ENCODE results near the gene NCAPG. TPM values are rescaled to one million over a fixed set of nuclear protein-coding genes. Genes with fewer than 3 reads are reported as not detected.
A peak's percentile ranks its signal among the peaks of the same experiment; 100 is the strongest.

NCAPG gene
- total and polyA plus RNA-seq, 2 donors from 2014 or later: 0.19 to 0.91 TPM

- TF ChIP-seq CTCF (IDR thresholded peaks at IDR 0.05; ENCODE audit: borderline replicate concordance, extremely low read depth, insufficient read depth): no peak
- no peaks in the 10 kb centered on the region for H3K4me1 ChIP-seq (ENCODE audit: control insufficient read depth in 2 of 3, insufficient read depth in 2 of 3, low read depth in 1 of 3, low read length in 3 of 3)
These were observed 56.0 kb downstream of the NCAPG start for GRCh38 chr4:17866810-17867209.

GRCh38 chr4:17867276-17867675, 56.5 kb downstream of the NCAPG start:
- peaks cover 0 to 4% (median 0%) of the 10 kb centered on the region in 3 donors for H3K9me3 ChIP-seq (ENCODE audit: control insufficient read depth in 2 of 3, insufficient read depth in 1 of 3, low read length in 3 of 3)
- H3K9ac ChIP-seq (ENCODE audit: low read length in 3 of 3): no peak overlapping the region
- DNase-seq (no peak), FAIRE-seq (no peak)
- intact Hi-C loops (cut with DNase I): no loop called here
- no peaks in the 10 kb centered on the region for H3K4me1 ChIP-seq (ENCODE audit: control insufficient read depth in 2 of 3, insufficient read depth in 2 of 3, low read depth in 1 of 3, low read length in 3 of 3)
- no peaks in the 10 kb centered on the region for H3K36me3 ChIP-seq (ENCODE audit: control insufficient read depth in 2 of 3, insufficient read depth in 3 of 3, low read length in 3 of 3)
- no peak overlapping the region for H3K27ac ChIP-seq (ENCODE audit: low read depth in 2 of 2, low read length in 2 of 2)
- H3K4me3 ChIP-seq (ENCODE audit: low read length in 3 of 3): no peak overlapping the region
- no peaks in the 10 kb centered on the region for H3K27me3 ChIP-seq (ENCODE audit: control insufficient read depth, insufficient read depth, low read length)
- no peak for TF ChIP-seq CTCF (IDR thresholded peaks at IDR 0.05; ENCODE audit: borderline replicate concordance, extremely low read depth, insufficient read depth)

More at GRCh38 chr4:17866810-17867209, 56.0 kb downstream of the NCAPG start:
- intact Hi-C loops (cut with DNase I): no loop called here
- H3K9ac ChIP-seq (ENCODE audit: low read length in 3 of 3): no peak overlapping the region
- no peak overlapping the region for H3K4me3 ChIP-seq (ENCODE audit: low read length in 3 of 3)
- H3K9me3 ChIP-seq (ENCODE audit: control insufficient read depth in 2 of 3, insufficient read depth in 1 of 3, low read length in 3 of 3): peaks cover 0 to 4% (median 0%) of the 10 kb centered on the region in 3 donors
- no peaks in the 10 kb centered on the region for H3K27me3 ChIP-seq (ENCODE audit: control insufficient read depth, insufficient read depth, low read length)
- H3K27ac ChIP-seq (ENCODE audit: low read depth in 2 of 2, low read length in 2 of 2): no peak overlapping the region
- H3K36me3 ChIP-seq (ENCODE audit: control insufficient read depth in 2 of 3, insufficient read depth in 3 of 3, low read length in 3 of 3): no peaks in the 10 kb centered on the region
- peak in 2 of 5 donors; percentile 26 to 39 for DNase-seq
- no peak for FAIRE-seq

- Histone ChIP-seq H3K27me3 (ENCODE audit: control insufficient read depth, insufficient read depth, low read length) (no peaks in the 10 kb centered on the region), H3K4me1 (ENCODE audit: control insufficient read depth in 2 of 3, insufficient read depth in 2 of 3, low read depth in 1 of 3, low read length in 3 of 3) (no peaks in the 10 kb centered on the region), H3K27ac (ENCODE audit: low read depth in 2 of 2, low read length in 2 of 2) (no peak overlapping the region), H3K9me3 (ENCODE audit: control insufficient read depth in 2 of 3, insufficient read depth in 1 of 3, low read length in 3 of 3) (no peaks in the 10 kb centered on the region), H3K36me3 (ENCODE audit: control insufficient read depth in 2 of 3, insufficient read depth in 3 of 3, low read length in 3 of 3) (no peaks in the 10 kb centered on the region), H3K4me3 (ENCODE audit: low read length in 3 of 3) (no peak overlapping the region), H3K9ac (ENCODE audit: low read length in 3 of 3) (no peak overlapping the region)
- no peak for TF ChIP-seq CTCF (IDR thresholded peaks at IDR 0.05; ENCODE audit: borderline replicate concordance, extremely low read depth, insufficient read depth)
- DNase-seq (no peak), FAIRE-seq (no peak)
- intact Hi-C loops (cut with DNase I): no loop called here
These were observed 58.5 kb downstream of the NCAPG start for GRCh38 chr4:17869327-17869726.

All from kidney (tissue), 14 donors.